Measurements from ENCODE around the gene LRRC56. TPM values are rescaled to one million over a fixed set of nuclear protein-coding genes. Genes with fewer than 3 reads are reported as not detected.

The LRRC56 gene
- total and polyA plus RNA-seq, 9 of the 15 experiments (the other 6 are each of a cell fraction or from before 2014, with no cell fraction given): 0.03 to 4.5 (median 1.0) TPM; not detected in 1

GRCh38 chr11:560305-561147 lies 23.2 kb downstream of the LRRC56 start, which contains the start of the genes LMNTD2 and RASSF7 (continued):
- TF ChIP-seq E4F1 (CRISPR knock-in tag; IDR thresholded peaks at IDR 0.05; ENCODE audit: borderline replicate concordance) (no peak), TCFL5 (CRISPR knock-in tag; conservative IDR thresholded peaks at IDR 0.05) (no peak), TARDBP (IDR thresholded peaks at IDR 0.05) (no peak), ZKSCAN8 (CRISPR knock-in tag; IDR thresholded peaks at IDR 0.05) (no peak), KDM4B (IDR thresholded peaks at IDR 0.05; ENCODE audit: borderline replicate concordance in 2 of 2, low read depth in 1 of 2) (no peak), MEIS2 (IDR thresholded peaks at IDR 0.05; ENCODE audit: partially characterized antibody) (no peak), C11orf30 (IDR thresholded peaks at IDR 0.05; ENCODE audit: low read depth) (no peak), MED1 (CRISPR knock-in tag; IDR thresholded peaks at IDR 0.05; ENCODE audit: borderline replicate concordance) (no peak), TCF7 (IDR thresholded peaks at IDR 0.05; ENCODE audit: borderline replicate concordance) (no peak), ESRRB (CRISPR knock-in tag; IDR thresholded peaks at IDR 0.05; ENCODE audit: borderline replicate concordance) (no peak), IRF2 (CRISPR knock-in tag; IDR thresholded peaks at IDR 0.05) (no peak), POLR2AphosphoS5 (IDR thresholded peaks at IDR 0.05; ENCODE audit: control insufficient read depth, insufficient read depth, low read depth, low read length) (peak; percentile 73), KHSRP (IDR thresholded peaks at IDR 0.05) (no peak), BCL6 (CRISPR knock-in tag; IDR thresholded peaks at IDR 0.05) (no peak), ZNF184 (CRISPR knock-in tag; IDR thresholded peaks at IDR 0.05) (no peak), ESRRA (IDR thresholded peaks at IDR 0.05; ENCODE audit: borderline replicate concordance, low read depth) (peak; percentile 75; the same call in 1 of the 2 replicates)
